H1 (cell line): ENCODE data around the gene SIPA1L2.

Experiments
- EP300 ChIP-seq, 2 experiments: IDR thresholded peaks; 1 replicate in 1 of 2; 2 replicates in 1 of 2; pipeline ENCODE4 v1.6.1; 2011 to 2012; ENCODE audit warnings: low read depth in 2 of 2, low read length in 2 of 2, mild to moderate bottlenecking in 2 of 2, borderline replicate concordance in 1 of 2, inconsistent platforms in 1 of 2, moderate library complexity in 1 of 2
- EZH2 ChIP-seq: fragments of 200-600 bp; sonication (generic); IDR thresholded peaks from 2 replicates; pipeline ENCODE4 v1.7.1; 2012; ENCODE audit warnings: low read depth, mild to moderate bottlenecking, moderate library complexity, low read length, inconsistent platforms; ENCODE audit not compliant: severe bottlenecking
- SP1 ChIP-seq: IDR thresholded peaks from 2 replicates; pipeline ENCODE4 v1.6.1; 2011; ENCODE audit warnings: low read depth, low read length
- ZNF274 ChIP-seq: IDR thresholded peaks from 2 replicates; pipeline ENCODE4 v1.7.0; 2012; ENCODE audit warnings: low read length, borderline replicate concordance; ENCODE audit errors: extremely low read depth
- TF ChIP-seq, protein P1 (sequence below), 3 experiments: IDR thresholded peaks; 1 replicate in 2 of 3; 2 replicates in 1 of 3; pipeline versions ENCODE4 v1.5.1 to v1.6.1; 2011; ENCODE audit warnings: low read length in 3 of 3, mild to moderate bottlenecking in 3 of 3, inconsistent platforms in 2 of 3, low read depth in 1 of 3, moderate library complexity in 1 of 3; ENCODE audit not compliant: insufficient read depth in 1 of 3; ENCODE audit errors: control extremely low read depth in 1 of 3
- TF ChIP-seq, protein P2 (sequence below): IDR thresholded peaks from 2 replicates; pipeline ENCODE4 v1.6.1; 2012; ENCODE audit warnings: low read length, inconsistent platforms
- TF ChIP-seq, protein P3 (sequence below): IDR thresholded peaks from 2 replicates; pipeline ENCODE4 v1.6.1; 2011; ENCODE audit warnings: low read depth, mild to moderate bottlenecking, low read length; ENCODE audit not compliant: insufficient read depth

DNA sequence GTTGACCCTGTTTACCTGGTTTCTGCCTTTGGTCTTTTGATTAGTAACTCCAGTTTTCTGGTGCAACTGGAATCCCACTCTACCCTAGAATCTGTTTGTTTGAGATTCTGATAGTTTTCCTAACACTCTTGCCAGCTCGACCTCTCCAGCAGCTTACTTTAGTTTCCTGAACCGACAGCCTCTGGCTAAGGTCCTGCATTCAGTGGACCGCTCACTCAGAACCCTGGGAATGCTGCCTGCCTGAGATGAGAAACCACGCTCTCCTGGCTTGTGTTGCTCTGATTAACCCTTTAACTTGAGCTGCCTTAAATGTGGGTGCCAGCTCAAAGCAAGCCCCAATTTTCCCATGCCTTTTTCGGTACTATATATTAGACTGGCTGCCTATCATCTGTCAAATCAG lies 45.3 kb upstream of the SIPA1L2 start:
- no peak for TF ChIP-seq ZNF274
- TF ChIP-seq, protein P1, sequence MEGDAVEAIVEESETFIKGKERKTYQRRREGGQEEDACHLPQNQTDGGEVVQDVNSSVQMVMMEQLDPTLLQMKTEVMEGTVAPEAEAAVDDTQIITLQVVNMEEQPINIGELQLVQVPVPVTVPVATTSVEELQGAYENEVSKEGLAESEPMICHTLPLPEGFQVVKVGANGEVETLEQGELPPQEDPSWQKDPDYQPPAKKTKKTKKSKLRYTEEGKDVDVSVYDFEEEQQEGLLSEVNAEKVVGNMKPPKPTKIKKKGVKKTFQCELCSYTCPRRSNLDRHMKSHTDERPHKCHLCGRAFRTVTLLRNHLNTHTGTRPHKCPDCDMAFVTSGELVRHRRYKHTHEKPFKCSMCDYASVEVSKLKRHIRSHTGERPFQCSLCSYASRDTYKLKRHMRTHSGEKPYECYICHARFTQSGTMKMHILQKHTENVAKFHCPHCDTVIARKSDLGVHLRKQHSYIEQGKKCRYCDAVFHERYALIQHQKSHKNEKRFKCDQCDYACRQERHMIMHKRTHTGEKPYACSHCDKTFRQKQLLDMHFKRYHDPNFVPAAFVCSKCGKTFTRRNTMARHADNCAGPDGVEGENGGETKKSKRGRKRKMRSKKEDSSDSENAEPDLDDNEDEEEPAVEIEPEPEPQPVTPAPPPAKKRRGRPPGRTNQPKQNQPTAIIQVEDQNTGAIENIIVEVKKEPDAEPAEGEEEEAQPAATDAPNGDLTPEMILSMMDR (IDR thresholded peaks at IDR 0.05; ENCODE audit: control extremely low read depth in 1 of 3, insufficient read depth in 1 of 3, low read depth in 1 of 3, low read length in 3 of 3) = no peak
- TF ChIP-seq, protein P2, sequence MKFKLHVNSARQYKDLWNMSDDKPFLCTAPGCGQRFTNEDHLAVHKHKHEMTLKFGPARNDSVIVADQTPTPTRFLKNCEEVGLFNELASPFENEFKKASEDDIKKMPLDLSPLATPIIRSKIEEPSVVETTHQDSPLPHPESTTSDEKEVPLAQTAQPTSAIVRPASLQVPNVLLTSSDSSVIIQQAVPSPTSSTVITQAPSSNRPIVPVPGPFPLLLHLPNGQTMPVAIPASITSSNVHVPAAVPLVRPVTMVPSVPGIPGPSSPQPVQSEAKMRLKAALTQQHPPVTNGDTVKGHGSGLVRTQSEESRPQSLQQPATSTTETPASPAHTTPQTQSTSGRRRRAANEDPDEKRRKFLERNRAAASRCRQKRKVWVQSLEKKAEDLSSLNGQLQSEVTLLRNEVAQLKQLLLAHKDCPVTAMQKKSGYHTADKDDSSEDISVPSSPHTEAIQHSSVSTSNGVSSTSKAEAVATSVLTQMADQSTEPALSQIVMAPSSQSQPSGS = no peak
- no peak for TF ChIP-seq EZH2
- TF ChIP-seq, protein P3, sequence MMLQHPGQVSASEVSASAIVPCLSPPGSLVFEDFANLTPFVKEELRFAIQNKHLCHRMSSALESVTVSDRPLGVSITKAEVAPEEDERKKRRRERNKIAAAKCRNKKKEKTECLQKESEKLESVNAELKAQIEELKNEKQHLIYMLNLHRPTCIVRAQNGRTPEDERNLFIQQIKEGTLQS = no peak
- TF ChIP-seq EP300 (IDR thresholded peaks at IDR 0.05; ENCODE audit: borderline replicate concordance in 1 of 2, low read depth in 2 of 2, low read length in 2 of 2) = no peak
- TF ChIP-seq SP1 = no peak
